ENCODE results near the gene ERBB2. TPM values are rescaled to one million over a fixed set of nuclear protein-coding genes. Genes with fewer than 3 reads are reported as not detected.

Gene ERBB2
- total RNA-seq, 1 donor = 44.2 TPM

GRCh38 chr17:39653316-39653661 is 46.6 kb upstream of the ERBB2 start:
- Histone ChIP-seq H3K36me3 (ENCODE audit: insufficient read depth, low read length) (no peaks in the 10 kb centered on the region), H3K27me3 (ENCODE audit: insufficient read depth, low read length) (no peaks in the 10 kb centered on the region), H3K4me1 (ENCODE audit: insufficient read depth, low read length) (no peaks in the 10 kb centered on the region), H3K4me3 (ENCODE audit: insufficient read depth, low read length) (no peak overlapping the region), H2AFZ (ENCODE audit: low read length) (no peak overlapping the region), H3K27ac (ENCODE audit: low read depth, low read length) (no peak overlapping the region), H3K4me2 (ENCODE audit: insufficient read depth, low read length) (no peak overlapping the region), H4K20me1 (ENCODE audit: insufficient read depth, low read length) (peaks cover 48% of the 10 kb centered on the region), H3K9me3 (ENCODE audit: low read depth, low read length) (no peaks in the 10 kb centered on the region), H3K79me2 (ENCODE audit: insufficient read depth, low read length) (peaks cover 17% of the 10 kb centered on the region)
- TF ChIP-seq CTCF (IDR thresholded peaks at IDR 0.05; ENCODE audit: extremely low read depth, low read depth, low read length) = no peak
- DNase-seq (ENCODE audit: insufficient read length, low spot score, missing footprints) = no peak

GRCh38 chr17:39653662-39654331 is 46.1 kb upstream of the ERBB2 start:
- Histone ChIP-seq H3K79me2 (ENCODE audit: insufficient read depth, low read length) (peaks cover 12% of the 10 kb centered on the region), H2AFZ (ENCODE audit: low read length) (no peak overlapping the region), H3K4me1 (ENCODE audit: insufficient read depth, low read length) (no peaks in the 10 kb centered on the region), H3K4me3 (ENCODE audit: insufficient read depth, low read length) (no peak overlapping the region), H3K36me3 (ENCODE audit: insufficient read depth, low read length) (no peaks in the 10 kb centered on the region), H4K20me1 (ENCODE audit: insufficient read depth, low read length) (peaks cover 42% of the 10 kb centered on the region), H3K27me3 (ENCODE audit: insufficient read depth, low read length) (no peaks in the 10 kb centered on the region), H3K27ac (ENCODE audit: low read depth, low read length) (no peak overlapping the region), H3K4me2 (ENCODE audit: insufficient read depth, low read length) (no peak overlapping the region), H3K9me3 (ENCODE audit: low read depth, low read length) (no peaks in the 10 kb centered on the region)
- peak; percentile 97 for TF ChIP-seq CTCF (IDR thresholded peaks at IDR 0.05; ENCODE audit: extremely low read depth, low read depth, low read length)
- peak; percentile 98 for DNase-seq (ENCODE audit: insufficient read length, low spot score, missing footprints)

- Histone ChIP-seq H3K27me3 (ENCODE audit: insufficient read depth, low read length) (no peaks in the 10 kb centered on the region), H3K79me2 (ENCODE audit: insufficient read depth, low read length) (peaks cover 10% of the 10 kb centered on the region), H4K20me1 (ENCODE audit: insufficient read depth, low read length) (peaks cover 36% of the 10 kb centered on the region), H3K4me3 (ENCODE audit: insufficient read depth, low read length) (no peak overlapping the region), H3K36me3 (ENCODE audit: insufficient read depth, low read length) (no peaks in the 10 kb centered on the region), H3K4me2 (ENCODE audit: insufficient read depth, low read length) (no peak overlapping the region), H3K27ac (ENCODE audit: low read depth, low read length) (no peak overlapping the region), H3K9me3 (ENCODE audit: low read depth, low read length) (no peaks in the 10 kb centered on the region), H3K4me1 (ENCODE audit: insufficient read depth, low read length) (no peaks in the 10 kb centered on the region), H2AFZ (ENCODE audit: low read length) (no peak overlapping the region)
- TF ChIP-seq CTCF (IDR thresholded peaks at IDR 0.05; ENCODE audit: extremely low read depth, low read depth, low read length) = no peak
- no peak for DNase-seq (ENCODE audit: insufficient read length, low spot score, missing footprints)
Measured at GRCh38 chr17:39655105-39655504, 44.8 kb upstream of the ERBB2 start.

GRCh38 chr17:39658346-39658745 is 41.5 kb upstream of the ERBB2 start:
- DNase-seq (ENCODE audit: insufficient read length, low spot score, missing footprints) = no peak
- H3K27ac ChIP-seq (ENCODE audit: low read depth, low read length) = no peak overlapping the region
- H4K20me1 ChIP-seq (ENCODE audit: insufficient read depth, low read length) = peaks cover 22% of the 10 kb centered on the region
- no peaks in the 10 kb centered on the region for H3K4me1 ChIP-seq (ENCODE audit: insufficient read depth, low read length)
- H3K4me2 ChIP-seq (ENCODE audit: insufficient read depth, low read length) = no peak overlapping the region
- H2AFZ ChIP-seq (ENCODE audit: low read length) = no peak overlapping the region
- H3K27me3 ChIP-seq (ENCODE audit: insufficient read depth, low read length) = no peaks in the 10 kb centered on the region
- peaks cover 4% of the 10 kb centered on the region for H3K36me3 ChIP-seq (ENCODE audit: insufficient read depth, low read length)
- H3K79me2 ChIP-seq (ENCODE audit: insufficient read depth, low read length) = peaks cover 3% of the 10 kb centered on the region
- H3K4me3 ChIP-seq (ENCODE audit: insufficient read depth, low read length) = no peak overlapping the region
- H3K9me3 ChIP-seq (ENCODE audit: low read depth, low read length) = no peaks in the 10 kb centered on the region
- no peak for TF ChIP-seq CTCF (IDR thresholded peaks at IDR 0.05; ENCODE audit: extremely low read depth, low read depth, low read length)

Measured in osteoblast (primary cell).